Naive thymus-derived CD4-positive, alpha-beta T cell (primary cell): ENCODE measurements around the gene CLCN1. TPM values are rescaled to one million over a fixed set of nuclear protein-coding genes. Genes with fewer than 3 reads are reported as not detected.
A peak's percentile ranks its signal among the peaks of the same experiment; 100 is the strongest.

Experiments
- ATAC-seq: fragments of 150-1000 bp; cut with Tn5 transposase; 2 replicates; pipeline ENCODE4 v1.10.0; 2021; ENCODE audit warnings: mild to moderate bottlenecking, moderate library complexity
- CTCF ChIA-PET: fragments of 350-600 bp; sonication (Branson Sonifier 250); formaldehyde crosslinking; loops from one replicate; lab custom pipeline; 2021; ENCODE audit warnings: antibody characterized with exemption; lab: Charles Lee
- POLR2A ChIA-PET: fragments of 350-600 bp; sonication (Branson Sonifier 250); formaldehyde crosslinking; loops from one replicate; lab custom pipeline; 2021; ENCODE audit warnings: antibody characterized with exemption, inconsistent platforms; lab: Charles Lee
- DNase-seq, 9 donors: peaks; one replicate each; pipeline versions ENCODE4 v3.0.0 to v3.0.0-alpha.2; 2020 to 2022; ENCODE audit warnings: mixed read lengths in 1 of 9
- H3K27ac ChIP-seq: one replicate; pipeline ENCODE4 v1.7.0; 2013; ENCODE audit warnings: mild to moderate bottlenecking, low read depth, low read length, moderate library complexity
- H3K27me3 ChIP-seq, 2 donors: one replicate each; pipeline ENCODE4 v1.7.0; 2013; ENCODE audit warnings: low read length in 2 of 2, mild to moderate bottlenecking in 2 of 2, moderate library complexity in 2 of 2; ENCODE audit not compliant: control insufficient read depth in 2 of 2, insufficient read depth in 2 of 2
- H3K36me3 ChIP-seq, 3 experiments: 1 replicate in 2 of 3; 2 replicates in 1 of 3; pipeline ENCODE4 v1.7.0; 2013; ENCODE audit warnings: low read length in 3 of 3, mild to moderate bottlenecking in 3 of 3, moderate library complexity in 1 of 3; ENCODE audit not compliant: insufficient read depth in 3 of 3, control insufficient read depth in 2 of 3
- H3K4me1 ChIP-seq, 2 donors: one replicate each; pipeline ENCODE4 v1.7.0; 2013; ENCODE audit warnings: low read length in 2 of 2, mild to moderate bottlenecking in 2 of 2, moderate library complexity in 1 of 2; ENCODE audit not compliant: control insufficient read depth in 2 of 2, insufficient read depth in 2 of 2
- H3K4me3 ChIP-seq: 2 replicates; pipeline ENCODE4 v1.7.0; 2013; ENCODE audit warnings: mild to moderate bottlenecking, low read length
- H3K9me3 ChIP-seq, 3 experiments: 1 replicate in 2 of 3; 2 replicates in 1 of 3; pipeline ENCODE4 v1.7.0; 2013; ENCODE audit warnings: low read length in 3 of 3; ENCODE audit not compliant: control insufficient read depth in 2 of 3
- H3K27ac Mint-ChIP-seq, 9 donors: one replicate each; pipeline ENCODE4 v1.8.0; 2020 to 2022; ENCODE audit warnings: mixed read lengths in 9 of 9, mild to moderate bottlenecking in 8 of 9, moderate library complexity in 5 of 9, inconsistent platforms in 2 of 9
- H3K27me3 Mint-ChIP-seq, 5 donors: one replicate each; pipeline ENCODE4 v1.8.0; 2021 to 2022; ENCODE audit warnings: mixed read lengths in 5 of 5, mild to moderate bottlenecking in 1 of 5
- H3K36me3 Mint-ChIP-seq, 5 donors: one replicate each; pipeline ENCODE4 v1.8.0; 2020 to 2022; ENCODE audit warnings: mixed read lengths in 5 of 5, mild to moderate bottlenecking in 3 of 5, inconsistent platforms in 1 of 5
- H3K4me1 Mint-ChIP-seq, 7 donors: one replicate each; pipeline ENCODE4 v1.8.0; 2020 to 2022; ENCODE audit warnings: mixed read lengths in 7 of 7, mild to moderate bottlenecking in 3 of 7, inconsistent platforms in 1 of 7
- H3K4me3 Mint-ChIP-seq, 10 donors: one replicate each; pipeline ENCODE4 v1.8.0; 2020 to 2022; ENCODE audit warnings: mild to moderate bottlenecking in 10 of 10, mixed read lengths in 10 of 10, moderate library complexity in 6 of 10, inconsistent platforms in 2 of 10
- H3K9me3 Mint-ChIP-seq, 11 donors: one replicate each; pipeline ENCODE4 v1.8.0; 2020 to 2022; ENCODE audit warnings: mixed read lengths in 11 of 11, mild to moderate bottlenecking in 4 of 11, inconsistent platforms in 1 of 11, moderate library complexity in 1 of 11
- intact Hi-C, 2 donors: fragments of 100-400 bp; cut with micrococcal nuclease; formaldehyde crosslinking; loops; one replicate each; pipeline ENCODE4 v1.15.1; 2023
- polyA plus RNA-seq, 2 donors: library from polyadenylated mRNA; unstranded; fragments of 300-500 nt; fragmentation: Illumina TruSeq; gene quantifications; one replicate each; pipeline ENCODE4 v1.2.3, GENCODE V29; 2021
- total RNA-seq, 6 experiments: library from RNA in 5 of 6; stranded (reverse) in 5 of 6; gene quantifications; 1 replicate in 5 of 6; 2 replicates in 1 of 6; pipeline ENCODE4 v1.2.3 and lab custom pipeline; 2021 to 2026

The CLCN1 gene
- total and polyA plus RNA-seq, 7 experiments from 2014 or later, result 0.07 to 0.51 TPM; not detected in 5

- H3K4me1 ChIP-seq, result peaks cover 58 to 70% of the 10 kb centered on the region in 2 donors
- Mint-ChIP-seq H3K27me3 (no peaks in the 10 kb centered on the region), H3K9me3 (no peaks in the 10 kb centered on the region), H3K27ac (peak within 1 kb of the TSS; percentile 90 to 96 (median 93)), H3K36me3 (peaks cover 0 to 4% (median 0%) of the 10 kb centered on the region in 5 donors), H3K4me1 (peaks cover 32 to 40% (median 36%) of the 10 kb centered on the region in 7 donors), H3K4me3 (peak within 1 kb of the TSS in 9 of 10 donors; percentile 84 to 96 (median 91))
- H3K27ac ChIP-seq, result peak within 1 kb of the TSS; percentile 91
- CTCF ChIA-PET, result interaction anchor here (0.6 to 3.9 kb wide), 15 partner anchors 9 to 164 kb away, joined by 3 to 38 read pairs (median 4); partner anchors contain the start of gene EPHA1
- H3K9me3 ChIP-seq, result no peaks in the 10 kb centered on the region
- H3K4me3 ChIP-seq, result peak within 1 kb of the TSS; percentile 92
- POLR2A ChIA-PET, result interaction anchor here (0.6 to 15.0 kb wide), 16 partner anchors 9 to 598 kb away, joined by 3 to 223 read pairs (median 5); partner anchors contain the start of genes CASP2 and EPHA1
- H3K27me3 ChIP-seq, result no peaks in the 10 kb centered on the region
- peak; percentile 81 for ATAC-seq
- intact Hi-C loops, result loop anchor here (1.0 to 10.0 kb wide), 14 partner anchors 9 to 1454 kb away; partner anchors contain the start of genes CASP2 (in 2 of the 2), FAM131B (in 1 of the 2), GSTK1 (in 1 of the 2) and TPK1 (in 1 of the 2)
- peaks cover 0 to 8% (median 0%) of the 10 kb centered on the region in 3 experiments for H3K36me3 ChIP-seq
- peak; percentile 68 to 88 (median 77) for DNase-seq
These were observed 64.9 kb downstream of the CLCN1 start, which contains the start of gene ZYX for GRCh38 chr7:143380646-143381426. Gene ZYX (plus strand): TSS chr7:143381345. CDS start chr7:143381572, 227 bp downstream.

- POLR2A ChIA-PET, result interaction anchor here (0.5 to 15.0 kb wide), 10 partner anchors 10 to 141 kb away, joined by 3 to 223 read pairs (median 4); partner anchors contain the start of genes CASP2 and EPHA1
- Histone ChIP-seq H3K9me3 (no peaks in the 10 kb centered on the region), H3K4me3 (peak overlapping the region; percentile 92), H3K27ac (peak overlapping the region; percentile 91), H3K4me1 (peaks cover 58 to 70% of the 10 kb centered on the region in 2 donors), H3K36me3 (peaks cover 0 to 8% (median 0%) of the 10 kb centered on the region in 3 experiments), H3K27me3 (no peaks in the 10 kb centered on the region)
- Mint-ChIP-seq H3K27ac (peak overlapping the region in 4 of 9 donors; percentile 30 to 78 (median 39)), H3K9me3 (no peaks in the 10 kb centered on the region), H3K4me1 (peaks cover 25 to 32% (median 29%) of the 10 kb centered on the region in 7 donors), H3K36me3 (peaks cover 0 to 4% (median 0%) of the 10 kb centered on the region in 5 donors), H3K27me3 (no peaks in the 10 kb centered on the region), H3K4me3 (peak overlapping the region in 4 of 10 donors; percentile 36 to 80 (median 67))
- CTCF ChIA-PET, result interaction anchor here (1.3 kb wide), 1 partner anchor 26 kb away, joined by 3 read pairs; no protein-coding TSS in a partner anchor
- no peak for ATAC-seq
- intact Hi-C loops, result loop anchor here (1.0 to 10.0 kb wide), 8 partner anchors 19 to 1453 kb away; partner anchors contain the start of genes CASP2 (in 1 of the 2), FAM131B (in 1 of the 2) and TPK1 (in 1 of the 2)
- DNase-seq, result no peak
These were observed 65.7 kb downstream of the CLCN1 start for GRCh38 chr7:143381427-143382125.

- Histone ChIP-seq H3K9me3 (no peaks in the 10 kb centered on the region), H3K4me3 (peak overlapping the region; percentile 92), H3K4me1 (peaks cover 58 to 64% of the 10 kb centered on the region in 2 donors), H3K36me3 (peaks cover 0 to 14% (median 0%) of the 10 kb centered on the region in 3 experiments), H3K27me3 (no peaks in the 10 kb centered on the region), H3K27ac (peak overlapping the region; percentile 91)
- peak overlapping the region in 3 of 10 donors; percentile 58 to 80 (median 76) for H3K4me3 Mint-ChIP-seq
- POLR2A ChIA-PET, result interaction anchor here (0.6 to 15.0 kb wide), 8 partner anchors 10 to 120 kb away, joined by 3 to 223 read pairs (median 4); partner anchors contain the start of genes CASP2 and EPHA1
- ATAC-seq, result no peak
- H3K27me3 Mint-ChIP-seq, result no peaks in the 10 kb centered on the region
- intact Hi-C loops, result loop anchor here (5.0 to 10.0 kb wide), 2 partner anchors 575 to 1453 kb away; partner anchors contain the start of gene TPK1 (in 1 of the 2)
- peaks cover 18 to 26% (median 23%) of the 10 kb centered on the region in 7 donors for H3K4me1 Mint-ChIP-seq
- CTCF ChIA-PET, result interaction anchor here (0.6 to 4.3 kb wide), 4 partner anchors 25 to 520 kb away, joined by 3 to 40 read pairs (median 3); partner anchors contain the start of genes EPHA1, TAS2R40 and TCAF1
- no peak for DNase-seq
- H3K9me3 Mint-ChIP-seq, result no peaks in the 10 kb centered on the region
- H3K27ac Mint-ChIP-seq, result peak overlapping the region in 4 of 9 donors; percentile 32 to 78 (median 55)
- H3K36me3 Mint-ChIP-seq, result peaks cover 0 to 2% (median 0%) of the 10 kb centered on the region in 5 donors
These were observed 66.3 kb downstream of the CLCN1 start for GRCh38 chr7:143382126-143382790.

- peak overlapping the region; percentile 92 for H3K4me3 ChIP-seq
- Mint-ChIP-seq H3K27ac (peak overlapping the region in 4 of 9 donors; percentile 32 to 84 (median 73)), H3K4me3 (peak overlapping the region in 3 of 10 donors; percentile 58 to 80 (median 76)), H3K9me3 (no peaks in the 10 kb centered on the region), H3K4me1 (peaks cover 16 to 26% (median 20%) of the 10 kb centered on the region in 7 donors), H3K36me3 (peaks cover 0 to 2% (median 0%) of the 10 kb centered on the region in 5 donors), H3K27me3 (no peaks in the 10 kb centered on the region)
- no peaks in the 10 kb centered on the region for H3K9me3 ChIP-seq
- ATAC-seq (no peak), DNase-seq (no peak)
- peak overlapping the region; percentile 91 for H3K27ac ChIP-seq
- H3K4me1 ChIP-seq, result peaks cover 56 to 58% of the 10 kb centered on the region in 2 donors
- intact Hi-C loops, result loop anchor here (5.0 to 10.0 kb wide), 2 partner anchors 576 to 1452 kb away; partner anchors contain the start of gene TPK1 (in 1 of the 2)
- peaks cover 0 to 22% (median 0%) of the 10 kb centered on the region in 3 experiments for H3K36me3 ChIP-seq
- POLR2A ChIA-PET, result interaction anchor here (1.3 to 15.0 kb wide), 4 partner anchors 9 to 95 kb away, joined by 4 to 223 read pairs (median 8); partner anchors contain the start of genes CASP2 and EPHA1
- H3K27me3 ChIP-seq, result no peaks in the 10 kb centered on the region
- CTCF ChIA-PET, result interaction anchor here (0.6 to 4.3 kb wide), 5 partner anchors 8 to 1695 kb away, joined by 3 to 40 read pairs (median 5); partner anchors contain the start of genes EPHA1 and TCAF1
These were observed 67.1 kb downstream of the CLCN1 start for GRCh38 chr7:143382791-143383641.

- H3K27ac ChIP-seq, result peak overlapping the region; percentile 47
- CTCF ChIA-PET, result interaction anchor here (0.6 to 4.3 kb wide), 6 partner anchors 8 to 1696 kb away, joined by 3 to 40 read pairs (median 5); partner anchors contain the start of genes EPHA1 and TCAF1
- H3K4me3 ChIP-seq, result no peak overlapping the region
- no peak overlapping the region for H3K27ac Mint-ChIP-seq
- H3K27me3 ChIP-seq, result no peaks in the 10 kb centered on the region
- ATAC-seq (no peak), DNase-seq (no peak)
- no peaks in the 10 kb centered on the region for H3K27me3 Mint-ChIP-seq
- H3K4me3 Mint-ChIP-seq, result peak overlapping the region in 2 of 10 donors; percentile 39 to 80
- no peaks in the 10 kb centered on the region for H3K9me3 ChIP-seq
- peaks cover 0 to 27% (median 0%) of the 10 kb centered on the region in 3 experiments for H3K36me3 ChIP-seq
- no peaks in the 10 kb centered on the region for H3K9me3 Mint-ChIP-seq
- intact Hi-C loops, result loop anchor here (5.0 to 10.0 kb wide), 2 partner anchors 576 to 1451 kb away; partner anchors contain the start of gene TPK1 (in 1 of the 2)
- H3K4me1 ChIP-seq, result peaks cover 52 to 53% of the 10 kb centered on the region in 2 donors
- peaks cover 14 to 20% (median 15%) of the 10 kb centered on the region in 7 donors for H3K4me1 Mint-ChIP-seq
- H3K36me3 Mint-ChIP-seq, result peaks cover 0 to 2% (median 0%) of the 10 kb centered on the region in 5 donors
- POLR2A ChIA-PET, result interaction anchor here (1.1 to 15.0 kb wide), 10 partner anchors 8 to 587 kb away, joined by 3 to 223 read pairs (median 6); partner anchors contain the start of genes CASP2 and EPHA1
These were observed 67.7 kb downstream of the CLCN1 start for GRCh38 chr7:143383642-143383957.
